Measurements from ENCODE around the gene CAMK2D.

Gene CAMK2D

GRCh38 chr4:113741956-113742355 is 19.6 kb downstream of the CAMK2D start:
- Histone ChIP-seq H3K27me3 (ENCODE audit: control insufficient read depth in 3 of 3, insufficient read depth in 3 of 3, low read depth in 1 of 3, low read length in 3 of 3) (no peaks in the 10 kb centered on the region), H2BK5ac (ENCODE audit: low read length) (no peak overlapping the region), H3K79me1 (ENCODE audit: low read depth, low read length) (no peaks in the 10 kb centered on the region), H3K9ac (ENCODE audit: low read depth, low read length, poor library complexity) (no peak overlapping the region), H3K36me3 (replicated peaks in 1 of 2; ENCODE audit: control insufficient read depth in 2 of 2, insufficient read depth in 2 of 2, low read length in 2 of 2) (peaks cover 0 to 10% of the 10 kb centered on the region in 2 donors), H3K4me3 (ENCODE audit: low read length in 2 of 2) (no peak overlapping the region), H2BK120ac (ENCODE audit: low read depth, low read length) (no peak overlapping the region), H4K8ac (ENCODE audit: low read depth, low read length) (no peak overlapping the region), H3K18ac (ENCODE audit: low read length) (no peak overlapping the region), H3K14ac (ENCODE audit: low read length) (no peak overlapping the region), H2BK12ac (ENCODE audit: low read length) (no peak overlapping the region), H2AFZ (ENCODE audit: low read length) (no peak overlapping the region), H3K27ac (replicated peaks; ENCODE audit: low read length) (no peak overlapping the region), H3K9me3 (replicated peaks in 1 of 2; ENCODE audit: control insufficient read depth in 2 of 2, insufficient read depth in 1 of 2, low read depth in 1 of 2, low read length in 2 of 2) (no peaks in the 10 kb centered on the region), H3K4me1 (ENCODE audit: control insufficient read depth in 2 of 2, insufficient read depth in 1 of 2, low read depth in 1 of 2, low read length in 2 of 2) (peaks cover 0 to 1% of the 10 kb centered on the region in 2 donors), H2BK15ac (ENCODE audit: low read length) (no peak overlapping the region), H3K4ac (ENCODE audit: low read length) (no peak overlapping the region), H3K4me2 (ENCODE audit: insufficient read depth, low read length, poor library complexity, severe bottlenecking) (no peak overlapping the region), H3K23ac (ENCODE audit: low read depth, low read length, poor library complexity) (no peak overlapping the region), H4K91ac (ENCODE audit: low read depth, low read length, poor library complexity) (no peak overlapping the region), H2AK5ac (ENCODE audit: low read depth, low read length) (no peak overlapping the region)
- DNase-seq (ENCODE audit: low spot score), result no peak

GRCh38 chr4:113740857-113741379 is 20.6 kb downstream of the CAMK2D start:
- no peak overlapping the region for H4K91ac ChIP-seq (ENCODE audit: low read depth, low read length, poor library complexity)
- no peak overlapping the region for H4K8ac ChIP-seq (ENCODE audit: low read depth, low read length)
- H2AFZ ChIP-seq (ENCODE audit: low read length), result no peak overlapping the region
- no peak overlapping the region for H2AK5ac ChIP-seq (ENCODE audit: low read depth, low read length)
- DNase-seq (ENCODE audit: low spot score), result no peak
- H3K27ac ChIP-seq (replicated peaks; ENCODE audit: low read length), result no peak overlapping the region
- no peak overlapping the region for H2BK12ac ChIP-seq (ENCODE audit: low read length)
- no peaks in the 10 kb centered on the region for H3K27me3 ChIP-seq (ENCODE audit: control insufficient read depth in 3 of 3, insufficient read depth in 3 of 3, low read depth in 1 of 3, low read length in 3 of 3)
- H2BK120ac ChIP-seq (ENCODE audit: low read depth, low read length), result no peak overlapping the region
- no peak overlapping the region for H3K14ac ChIP-seq (ENCODE audit: low read length)
- no peak overlapping the region for H3K23ac ChIP-seq (ENCODE audit: low read depth, low read length, poor library complexity)
- WGBS, 2 donors (ENCODE audit: extremely low coverage in 2 of 2, insufficient read length in 2 of 2, insufficient replicate concordance in 1 of 2), result no CpG with 5 or more reads among the region's 2 CpGs
- no peak overlapping the region for H3K4ac ChIP-seq (ENCODE audit: low read length)
- peaks cover 0 to 9% of the 10 kb centered on the region in 2 donors for H3K36me3 ChIP-seq (replicated peaks in 1 of 2; ENCODE audit: control insufficient read depth in 2 of 2, insufficient read depth in 2 of 2, low read length in 2 of 2)
- peaks cover 0 to 1% of the 10 kb centered on the region in 2 donors for H3K4me1 ChIP-seq (ENCODE audit: control insufficient read depth in 2 of 2, insufficient read depth in 1 of 2, low read depth in 1 of 2, low read length in 2 of 2)
- H3K9me3 ChIP-seq (replicated peaks in 1 of 2; ENCODE audit: control insufficient read depth in 2 of 2, insufficient read depth in 1 of 2, low read depth in 1 of 2, low read length in 2 of 2), result no peaks in the 10 kb centered on the region
- no peaks in the 10 kb centered on the region for H3K79me1 ChIP-seq (ENCODE audit: low read depth, low read length)
- no peak overlapping the region for H3K4me3 ChIP-seq (ENCODE audit: low read length in 2 of 2)
- no peak overlapping the region for H2BK5ac ChIP-seq (ENCODE audit: low read length)
- H3K9ac ChIP-seq (ENCODE audit: low read depth, low read length, poor library complexity), result no peak overlapping the region
- no peak overlapping the region for H3K4me2 ChIP-seq (ENCODE audit: insufficient read depth, low read length, poor library complexity, severe bottlenecking)
- no peak overlapping the region for H3K18ac ChIP-seq (ENCODE audit: low read length)
- H2BK15ac ChIP-seq (ENCODE audit: low read length), result no peak overlapping the region

GRCh38 chr4:113739197-113739596 is 22.3 kb downstream of the CAMK2D start:
- no peak overlapping the region for H2AFZ ChIP-seq (ENCODE audit: low read length)
- no peak overlapping the region for H4K8ac ChIP-seq (ENCODE audit: low read depth, low read length)
- no peak overlapping the region for H2BK120ac ChIP-seq (ENCODE audit: low read depth, low read length)
- H3K4me1 ChIP-seq (ENCODE audit: control insufficient read depth in 2 of 2, insufficient read depth in 1 of 2, low read depth in 1 of 2, low read length in 2 of 2), result peaks cover 0 to 1% of the 10 kb centered on the region in 2 donors
- H4K91ac ChIP-seq (ENCODE audit: low read depth, low read length, poor library complexity), result no peak overlapping the region
- H3K79me1 ChIP-seq (ENCODE audit: low read depth, low read length), result no peaks in the 10 kb centered on the region
- H2BK12ac ChIP-seq (ENCODE audit: low read length), result no peak overlapping the region
- no peak overlapping the region for H3K27ac ChIP-seq (replicated peaks; ENCODE audit: low read length)
- DNase-seq (ENCODE audit: low spot score), result no peak
- H2BK5ac ChIP-seq (ENCODE audit: low read length), result no peak overlapping the region
- peaks cover 0 to 3% of the 10 kb centered on the region in 2 donors for H3K36me3 ChIP-seq (replicated peaks in 1 of 2; ENCODE audit: control insufficient read depth in 2 of 2, insufficient read depth in 2 of 2, low read length in 2 of 2)
- no peak overlapping the region for H2AK5ac ChIP-seq (ENCODE audit: low read depth, low read length)
- H3K27me3 ChIP-seq (ENCODE audit: control insufficient read depth in 3 of 3, insufficient read depth in 3 of 3, low read depth in 1 of 3, low read length in 3 of 3), result no peaks in the 10 kb centered on the region
- H3K9ac ChIP-seq (ENCODE audit: low read depth, low read length, poor library complexity), result no peak overlapping the region
- no peak overlapping the region for H3K4ac ChIP-seq (ENCODE audit: low read length)
- H2BK15ac ChIP-seq (ENCODE audit: low read length), result no peak overlapping the region
- H3K14ac ChIP-seq (ENCODE audit: low read length), result no peak overlapping the region
- H3K9me3 ChIP-seq (replicated peaks in 1 of 2; ENCODE audit: control insufficient read depth in 2 of 2, insufficient read depth in 1 of 2, low read depth in 1 of 2, low read length in 2 of 2), result no peaks in the 10 kb centered on the region
- no peak overlapping the region for H3K4me2 ChIP-seq (ENCODE audit: insufficient read depth, low read length, poor library complexity, severe bottlenecking)
- H3K4me3 ChIP-seq (ENCODE audit: low read length in 2 of 2), result no peak overlapping the region
- no peak overlapping the region for H3K23ac ChIP-seq (ENCODE audit: low read depth, low read length, poor library complexity)
- H3K18ac ChIP-seq (ENCODE audit: low read length), result no peak overlapping the region

- no peak overlapping the region for H2AFZ ChIP-seq (ENCODE audit: low read length)
- H3K36me3 ChIP-seq (replicated peaks in 1 of 2; ENCODE audit: control insufficient read depth in 2 of 2, insufficient read depth in 2 of 2, low read length in 2 of 2), result peaks cover 0 to 3% of the 10 kb centered on the region in 2 donors
These were observed 23.3 kb downstream of the CAMK2D start for GRCh38 chr4:113738251-113738650.

More at GRCh38 chr4:113738251-113738650, 23.3 kb downstream of the CAMK2D start:
- no peaks in the 10 kb centered on the region for H3K9me3 ChIP-seq (replicated peaks in 1 of 2; ENCODE audit: control insufficient read depth in 2 of 2, insufficient read depth in 1 of 2, low read depth in 1 of 2, low read length in 2 of 2)
- no peak overlapping the region for H3K4me2 ChIP-seq (ENCODE audit: insufficient read depth, low read length, poor library complexity, severe bottlenecking)
- H4K91ac ChIP-seq (ENCODE audit: low read depth, low read length, poor library complexity), result no peak overlapping the region
- no peak overlapping the region for H2BK120ac ChIP-seq (ENCODE audit: low read depth, low read length)
- H2BK15ac ChIP-seq (ENCODE audit: low read length), result no peak overlapping the region
- no peaks in the 10 kb centered on the region for H3K27me3 ChIP-seq (ENCODE audit: control insufficient read depth in 3 of 3, insufficient read depth in 3 of 3, low read depth in 1 of 3, low read length in 3 of 3)
- no peak overlapping the region for H3K14ac ChIP-seq (ENCODE audit: low read length)
- H3K4me3 ChIP-seq (ENCODE audit: low read length in 2 of 2), result no peak overlapping the region
- H3K23ac ChIP-seq (ENCODE audit: low read depth, low read length, poor library complexity), result no peak overlapping the region
- no peak overlapping the region for H2BK5ac ChIP-seq (ENCODE audit: low read length)
- no peak overlapping the region for H2AK5ac ChIP-seq (ENCODE audit: low read depth, low read length)
- H4K8ac ChIP-seq (ENCODE audit: low read depth, low read length), result no peak overlapping the region
- DNase-seq (ENCODE audit: low spot score), result no peak
- H2BK12ac ChIP-seq (ENCODE audit: low read length), result no peak overlapping the region
- H3K4me1 ChIP-seq (ENCODE audit: control insufficient read depth in 2 of 2, insufficient read depth in 1 of 2, low read depth in 1 of 2, low read length in 2 of 2), result peaks cover 0 to 1% of the 10 kb centered on the region in 2 donors
- H3K79me1 ChIP-seq (ENCODE audit: low read depth, low read length), result no peaks in the 10 kb centered on the region
- no peak overlapping the region for H3K27ac ChIP-seq (replicated peaks; ENCODE audit: low read length)
- no peak overlapping the region for H3K18ac ChIP-seq (ENCODE audit: low read length)
- no peak overlapping the region for H3K9ac ChIP-seq (ENCODE audit: low read depth, low read length, poor library complexity)
- H3K4ac ChIP-seq (ENCODE audit: low read length), result no peak overlapping the region
